OCI-LY7 (cell line): Measurements from ENCODE around the gene SLC5A9.

Experiments
- EZH2phosphoT487 ChIP-seq: fragments of 200-600 bp; sonication (generic); IDR thresholded peaks from 2 replicates; pipeline ENCODE4 v1.6.1; 2018; ENCODE audit warnings: low read depth, borderline replicate concordance, mild to moderate bottlenecking, mixed run types, antibody characterized with exemption, low read length, moderate library complexity, mixed read lengths
- TF ChIP-seq, protein P1 (sequence below): fragments of 200-600 bp; sonication (generic); conservative IDR thresholded peaks from 2 replicates; pipeline ENCODE4 v1.5.1; 2014; ENCODE audit warnings: mild to moderate bottlenecking, antibody characterized with exemption, low read length, moderate library complexity, mixed read lengths

- TF ChIP-seq, protein P1, sequence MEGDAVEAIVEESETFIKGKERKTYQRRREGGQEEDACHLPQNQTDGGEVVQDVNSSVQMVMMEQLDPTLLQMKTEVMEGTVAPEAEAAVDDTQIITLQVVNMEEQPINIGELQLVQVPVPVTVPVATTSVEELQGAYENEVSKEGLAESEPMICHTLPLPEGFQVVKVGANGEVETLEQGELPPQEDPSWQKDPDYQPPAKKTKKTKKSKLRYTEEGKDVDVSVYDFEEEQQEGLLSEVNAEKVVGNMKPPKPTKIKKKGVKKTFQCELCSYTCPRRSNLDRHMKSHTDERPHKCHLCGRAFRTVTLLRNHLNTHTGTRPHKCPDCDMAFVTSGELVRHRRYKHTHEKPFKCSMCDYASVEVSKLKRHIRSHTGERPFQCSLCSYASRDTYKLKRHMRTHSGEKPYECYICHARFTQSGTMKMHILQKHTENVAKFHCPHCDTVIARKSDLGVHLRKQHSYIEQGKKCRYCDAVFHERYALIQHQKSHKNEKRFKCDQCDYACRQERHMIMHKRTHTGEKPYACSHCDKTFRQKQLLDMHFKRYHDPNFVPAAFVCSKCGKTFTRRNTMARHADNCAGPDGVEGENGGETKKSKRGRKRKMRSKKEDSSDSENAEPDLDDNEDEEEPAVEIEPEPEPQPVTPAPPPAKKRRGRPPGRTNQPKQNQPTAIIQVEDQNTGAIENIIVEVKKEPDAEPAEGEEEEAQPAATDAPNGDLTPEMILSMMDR, result no peak
- TF ChIP-seq EZH2phosphoT487, result no peak
These were observed 35.6 kb downstream of the SLC5A9 start for GRCh38 chr1:48258106-48258505.
